Dedifferentiated amniotic fluid mesenchymal stem cell (primary cell): ENCODE data around the gene SLCO2B1.

Experiments
- DNase-seq: peaks from one replicate; pipeline ENCODE4 v3.0.0-alpha.2; 2016; ENCODE audit errors: extremely low spot score

Gene SLCO2B1

GRCh38 chr11:75246671-75247350 is 95.9 kb downstream of the SLCO2B1 start:
- no peak for DNase-seq

- no peak for DNase-seq
These were observed 98.0 kb downstream of the SLCO2B1 start for GRCh38 chr11:75248924-75249256.

GRCh38 chr11:75249704-75250103 is 98.8 kb downstream of the SLCO2B1 start:
- no peak for DNase-seq

GRCh38 chr11:75254326-75254725 is 103.4 kb downstream of the SLCO2B1 start:
- DNase-seq = no peak
